HG03565 (cell line): ENCODE measurements around the gene CALN1.

Source experiments
- ATAC-seq: cut with Tn5 transposase; IDR thresholded peaks from one replicate; pipeline ENCODE4 v1.9.1; 2021; ENCODE audit warnings: mild to moderate bottlenecking, moderate library complexity; ENCODE audit not compliant: unreplicated experiment

CALN1 gene

GRCh38 chr7:72055426-72055825 lies 356.7 kb downstream of the CALN1 start:
- no peak for ATAC-seq

GRCh38 chr7:72053292-72053691 lies 358.8 kb downstream of the CALN1 start:
- ATAC-seq: no peak

GRCh38 chr7:72048420-72048819 lies 363.7 kb downstream of the CALN1 start:
- ATAC-seq: no peak

GRCh38 chr7:72042855-72043254 lies 369.3 kb downstream of the CALN1 start:
- ATAC-seq: no peak

GRCh38 chr7:72040641-72041040 lies 371.5 kb downstream of the CALN1 start:
- no peak for ATAC-seq

DNA sequence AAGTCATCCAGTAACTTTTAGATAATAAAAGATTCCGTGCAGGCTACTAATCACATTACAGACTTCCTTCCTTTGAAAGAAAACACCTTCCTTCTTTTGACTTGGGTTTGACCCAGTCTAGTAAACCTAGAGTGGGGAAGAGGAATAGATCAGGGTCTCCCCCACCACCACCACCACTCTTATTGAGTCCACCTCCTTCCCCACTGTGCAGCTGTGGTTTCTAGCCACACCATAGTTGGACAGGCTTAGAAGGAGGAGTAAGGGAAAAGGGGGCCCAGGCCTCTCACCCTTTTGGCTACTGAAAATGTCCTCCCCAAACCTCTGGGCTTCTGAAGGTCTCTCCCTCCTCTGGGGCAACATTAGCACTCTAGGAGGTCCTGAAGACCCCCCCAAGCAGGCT lies 372.7 kb downstream of the CALN1 start:
- ATAC-seq: no peak

GRCh38 chr7:72038022-72038732 lies 374.0 kb downstream of the CALN1 start:
- ATAC-seq: no peak

DNA sequence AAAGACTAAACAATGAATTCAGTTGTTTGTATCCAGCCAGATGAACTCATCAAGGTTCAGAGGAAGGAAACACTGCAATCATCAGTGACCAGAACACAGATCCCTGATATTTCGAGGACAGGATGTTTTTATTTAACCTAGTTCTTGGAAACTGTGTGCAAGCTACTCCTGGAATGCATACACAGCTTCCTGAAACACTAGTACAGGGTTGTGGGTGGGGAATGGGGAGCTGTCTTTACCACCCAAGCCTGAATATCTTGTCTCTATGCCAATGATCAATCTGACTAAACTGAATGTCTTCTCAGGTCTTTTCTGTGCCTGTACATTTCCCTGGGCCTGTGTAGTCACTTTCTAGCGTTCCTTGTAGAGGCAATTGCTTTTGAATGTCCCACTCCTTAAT lies 374.6 kb downstream of the CALN1 start:
- ATAC-seq: no peak

DNA sequence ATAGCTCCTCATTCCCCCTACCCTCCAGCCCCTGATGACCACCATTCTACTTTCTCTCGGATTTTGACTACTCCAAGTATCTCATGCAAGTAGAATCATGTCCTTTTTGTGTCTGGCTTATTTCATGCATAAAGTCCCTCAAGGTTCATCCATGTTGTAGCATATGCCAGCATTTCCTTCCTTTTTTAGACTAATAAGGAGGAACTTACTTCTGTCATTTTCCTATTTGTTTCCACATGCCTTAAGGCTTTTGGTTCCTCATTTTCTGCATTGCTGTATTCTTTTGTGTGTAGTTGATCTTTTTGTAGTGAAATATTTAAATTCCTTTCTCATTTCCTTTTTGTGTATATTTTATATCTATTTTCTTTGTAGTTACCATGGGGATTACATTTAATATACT lies 376.9 kb downstream of the CALN1 start:
- no peak for ATAC-seq

GRCh38 chr7:72032934-72033333 lies 379.2 kb downstream of the CALN1 start:
- ATAC-seq: no peak

DNA sequence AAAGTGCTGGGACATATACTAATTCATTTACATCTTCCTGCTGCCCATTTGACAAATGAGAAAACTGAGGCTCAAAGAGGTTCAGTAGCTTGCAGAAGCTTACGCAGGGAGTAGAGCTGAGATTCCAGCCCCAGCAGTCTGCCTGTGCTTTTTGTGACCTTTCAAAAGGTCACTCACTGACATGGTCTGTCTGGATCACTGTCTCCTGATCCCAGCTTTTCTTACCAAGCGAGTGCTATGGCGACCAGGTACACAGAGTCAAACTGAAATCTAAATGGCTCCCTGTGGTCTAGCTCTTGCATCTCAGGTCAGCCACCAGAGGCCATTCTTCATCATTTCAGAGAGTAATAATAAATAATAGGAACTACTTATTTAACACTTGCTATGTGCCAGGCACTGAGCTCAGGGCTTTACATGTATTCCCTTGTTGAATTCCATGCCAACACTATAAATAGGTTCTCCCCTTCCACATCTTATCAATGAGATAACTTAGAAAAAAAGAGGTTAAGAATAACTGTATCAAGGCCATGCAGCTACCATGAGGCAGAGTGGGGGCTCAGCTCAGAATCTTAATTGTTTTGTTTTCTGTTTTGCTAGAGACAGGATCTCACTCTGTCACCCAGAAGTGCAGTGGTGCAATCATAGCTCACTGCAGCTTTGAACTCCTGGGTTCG lies 381.0 kb downstream of the CALN1 start:
- no peak for ATAC-seq

- ATAC-seq: no peak
Measured at GRCh38 chr7:72028267-72028666, 383.9 kb downstream of the CALN1 start.

- no peak for ATAC-seq
Measured at GRCh38 chr7:72025381-72025960, 386.7 kb downstream of the CALN1 start.

DNA sequence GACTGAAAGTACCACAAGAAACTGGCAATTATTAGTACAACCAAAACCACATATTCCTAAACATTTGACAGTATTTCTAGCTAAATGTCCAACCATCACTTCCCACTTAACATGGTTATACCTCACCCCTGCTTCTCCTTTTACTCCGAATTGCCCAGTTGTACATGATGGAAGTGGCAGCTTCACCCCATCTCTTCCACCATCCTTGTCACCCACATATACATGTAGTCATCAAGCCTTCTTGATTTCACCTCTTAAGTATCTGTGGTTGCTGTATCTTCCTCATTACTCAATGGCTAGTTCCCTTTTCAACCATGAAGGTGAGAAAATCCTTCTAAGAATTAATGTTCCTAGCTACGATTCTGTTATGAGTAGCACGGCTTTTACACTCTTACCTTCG lies 388.2 kb downstream of the CALN1 start:
- no peak for ATAC-seq

DNA sequence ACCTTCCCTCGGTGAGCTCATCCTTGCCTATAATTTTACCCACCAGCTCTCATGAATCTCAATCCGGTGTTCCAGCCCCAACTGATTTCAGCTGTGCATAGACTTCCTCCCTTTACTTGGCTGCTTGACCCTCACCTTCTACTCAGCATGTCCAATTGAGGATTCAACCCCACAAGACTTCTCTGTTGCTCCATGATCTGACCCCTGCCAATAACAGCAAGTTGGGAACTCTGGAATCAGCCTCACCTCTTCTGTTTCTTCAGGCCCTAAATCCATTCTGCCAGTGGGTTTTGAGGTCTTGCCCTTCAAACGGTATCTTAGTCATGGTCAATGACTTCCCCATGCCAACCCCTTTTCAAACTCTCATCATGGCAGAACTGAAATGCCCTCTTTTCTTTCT lies 390.4 kb downstream of the CALN1 start:
- no peak for ATAC-seq

- no peak for ATAC-seq
Measured at GRCh38 chr7:72020311-72020710, 391.8 kb downstream of the CALN1 start.

- no peak for ATAC-seq
Measured at GRCh38 chr7:72019436-72019835, 392.7 kb downstream of the CALN1 start.

DNA sequence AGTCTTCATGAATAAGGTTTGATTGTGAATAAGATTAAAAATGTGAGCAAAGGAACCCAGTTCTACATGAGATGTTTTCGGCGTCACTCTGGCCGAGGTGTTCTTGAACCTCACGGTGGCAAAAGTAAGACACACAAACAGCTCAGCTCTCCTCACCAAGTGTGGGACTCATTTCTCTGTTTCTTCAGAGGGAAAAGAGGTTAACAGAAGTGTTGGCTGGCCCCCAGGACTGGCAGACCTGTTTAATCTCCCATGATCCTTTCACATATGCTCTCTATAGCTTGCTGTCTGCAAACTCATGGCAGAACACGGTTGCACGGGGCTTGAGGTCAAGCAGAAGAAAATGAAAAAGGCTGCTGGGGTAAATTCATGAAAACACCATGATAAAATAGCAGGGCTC lies 394.4 kb downstream of the CALN1 start:
- no peak for ATAC-seq

- no peak for ATAC-seq
Measured at GRCh38 chr7:72016574-72016973, 395.6 kb downstream of the CALN1 start.

- ATAC-seq: no peak
Measured at GRCh38 chr7:72015136-72015535, 397.0 kb downstream of the CALN1 start.

- no peak for ATAC-seq
Measured at GRCh38 chr7:72007018-72007417, 405.1 kb downstream of the CALN1 start.

DNA sequence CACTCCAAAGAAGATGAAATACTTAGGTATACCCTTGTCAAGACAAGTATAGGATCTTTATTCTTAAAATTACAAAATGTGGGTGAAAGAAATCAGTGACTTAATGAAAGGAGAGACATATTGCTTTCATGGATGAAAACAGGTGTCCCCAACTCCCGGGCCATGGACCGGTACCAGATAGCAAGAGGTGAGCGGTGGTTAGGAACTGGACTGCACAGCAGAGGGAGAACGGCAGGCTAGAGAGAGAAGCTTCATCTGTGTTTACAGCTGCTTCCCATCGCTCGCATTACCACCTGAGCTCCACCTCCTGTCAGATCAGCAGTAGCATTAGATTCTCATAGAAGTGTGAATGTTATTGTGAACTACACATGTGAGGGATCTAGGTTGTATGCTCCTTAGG lies 408.9 kb downstream of the CALN1 start:
- ATAC-seq: no peak
